Stromal cell of bone marrow (primary cell): ENCODE measurements around the gene SPATA6.
"Not testable (repeated sequence)": the region's sequence is repeated elsewhere in the genome, so short reads cannot be mapped to it uniquely, and the experiment has no call there.

ENCODE experiments used
- DNase-seq: peaks from one replicate; pipeline ENCODE4 v3.0.0-alpha.2; 2012; ENCODE audit warnings: low read depth

Gene SPATA6

DNA sequence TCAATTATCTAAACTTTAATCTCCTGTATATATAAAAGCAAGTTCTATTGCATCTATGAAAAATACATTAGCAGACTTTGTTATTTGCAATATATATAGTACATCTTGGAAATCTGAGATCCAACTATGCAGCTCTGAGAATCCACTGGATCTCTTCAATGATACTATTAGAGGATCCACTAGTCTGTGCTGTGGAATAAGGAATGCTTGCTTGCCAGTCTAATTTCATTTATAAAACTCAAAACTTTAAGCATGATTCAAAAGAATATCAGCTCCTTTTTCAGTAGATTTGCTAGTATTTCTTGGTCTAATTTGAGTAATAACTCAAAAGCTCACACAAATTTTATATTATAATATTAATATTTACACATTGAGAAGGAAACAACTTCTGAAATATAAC lies 115.1 kb downstream of the SPATA6 start:
- no peak for DNase-seq

DNA sequence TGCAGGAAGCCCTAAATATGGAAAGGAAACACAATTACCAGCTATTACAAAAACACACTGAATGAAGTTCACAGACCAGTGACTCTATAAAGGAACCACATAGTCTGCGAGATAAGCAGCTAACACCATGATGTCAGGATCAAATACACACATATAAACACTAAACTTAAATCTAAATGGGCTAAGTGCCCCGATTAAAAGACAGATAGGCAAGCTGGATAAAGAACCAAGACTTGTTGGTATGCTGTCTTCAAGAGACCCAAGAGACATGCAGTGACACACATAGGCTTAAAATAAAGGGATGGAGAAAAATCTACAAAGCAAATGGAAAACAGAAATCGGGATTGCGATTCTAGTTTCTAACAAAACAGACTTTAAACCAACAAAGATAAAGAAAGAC lies 127.6 kb downstream of the SPATA6 start:
- DNase-seq: no peak

DNA sequence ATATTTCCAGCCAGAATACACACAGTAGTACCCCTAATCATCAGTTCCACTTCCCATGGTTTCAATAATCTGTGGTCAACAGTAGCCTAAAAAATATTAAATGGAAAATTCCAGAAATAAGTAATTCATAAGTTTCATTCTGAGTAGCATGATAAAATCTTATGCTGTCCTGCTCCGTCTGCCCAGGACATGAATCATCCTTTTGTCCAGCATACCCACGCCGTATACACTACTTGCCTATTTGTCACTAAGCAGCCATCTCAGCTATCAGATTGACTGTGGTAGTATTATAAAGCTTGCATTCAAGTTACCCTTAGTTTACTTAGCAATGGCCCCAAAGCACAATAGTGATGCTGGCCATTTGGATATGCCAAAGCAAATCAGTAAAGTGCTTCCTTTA lies 130.8 kb downstream of the SPATA6 start:
- no peak for DNase-seq

DNA sequence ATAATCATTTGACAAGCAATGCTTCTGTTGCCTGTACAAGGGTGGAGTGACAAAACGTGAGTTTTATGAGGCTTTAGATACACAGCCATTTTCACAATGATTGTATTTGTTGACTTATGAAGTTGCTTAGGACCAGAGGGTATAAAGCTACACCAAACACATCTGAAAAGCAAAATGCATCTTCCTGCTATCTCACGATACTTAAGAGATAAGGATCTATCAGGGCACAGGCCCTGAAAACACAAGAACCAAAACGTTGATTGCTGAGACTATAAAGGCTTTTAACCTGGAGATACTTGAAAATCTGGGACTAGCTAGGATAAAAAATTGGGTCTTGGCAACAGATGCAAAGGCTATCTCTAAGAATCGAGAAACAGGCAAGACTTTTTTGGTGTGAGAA lies 133.7 kb downstream of the SPATA6 start:
- DNase-seq: no peak

DNA sequence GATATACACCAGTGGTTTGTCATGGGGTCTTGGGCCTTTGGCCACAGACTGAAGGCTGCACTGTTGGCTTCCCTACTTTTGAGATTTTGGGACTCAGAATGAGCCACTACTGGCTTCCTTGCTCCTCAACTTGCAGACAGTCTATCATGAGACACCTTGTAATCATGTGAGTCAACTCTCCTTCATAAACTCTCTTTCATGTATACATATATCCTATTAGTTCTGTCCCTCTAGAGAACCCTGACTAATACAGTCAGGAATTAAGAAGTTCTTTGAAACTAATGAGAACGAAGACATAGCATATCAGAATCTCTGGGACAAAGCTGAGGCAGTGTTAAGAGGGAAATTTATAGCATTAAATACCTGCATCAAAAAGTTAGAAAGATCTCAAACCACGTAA lies 138.7 kb downstream of the SPATA6 start:
- no peak for DNase-seq

DNA sequence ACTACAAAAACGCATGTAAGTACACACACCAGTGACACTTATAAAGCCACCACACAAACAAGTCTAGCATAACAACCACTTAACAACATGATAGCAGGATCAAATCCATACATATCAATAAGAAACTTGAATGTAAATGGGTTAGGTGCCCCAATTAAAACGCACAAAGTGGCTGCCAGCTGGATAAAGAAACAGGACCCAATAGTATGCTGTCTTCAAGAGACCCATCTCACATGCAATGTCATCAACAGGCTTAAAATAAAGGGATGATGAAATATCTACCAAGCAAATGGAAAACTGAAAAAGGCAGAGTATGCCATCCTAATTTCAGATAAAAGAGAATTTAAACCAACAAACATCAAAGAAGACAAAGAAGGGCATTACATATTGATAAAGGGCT lies 139.9 kb downstream of the SPATA6 start:
- DNase-seq: no peak

DNA sequence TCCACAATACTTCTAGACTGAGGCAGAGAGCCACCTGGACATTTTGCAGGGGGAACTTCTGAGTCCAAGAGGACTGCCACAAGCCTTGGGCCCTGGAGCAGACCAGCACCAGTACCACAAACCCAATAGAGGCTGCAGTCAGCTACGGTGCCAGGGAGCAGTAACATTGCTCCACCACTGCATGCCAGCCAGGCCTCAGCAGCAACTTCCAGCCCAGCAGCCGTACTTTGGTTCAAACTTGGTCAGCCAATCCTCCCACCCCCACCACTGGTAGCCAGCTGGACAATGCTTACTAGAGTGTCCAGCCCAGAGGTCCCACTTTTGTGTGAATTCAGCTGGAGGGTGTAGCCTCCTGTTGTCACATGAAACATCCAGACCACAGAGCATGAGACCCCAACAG lies 142.1 kb downstream of the SPATA6 start:
- DNase-seq: no peak

DNA sequence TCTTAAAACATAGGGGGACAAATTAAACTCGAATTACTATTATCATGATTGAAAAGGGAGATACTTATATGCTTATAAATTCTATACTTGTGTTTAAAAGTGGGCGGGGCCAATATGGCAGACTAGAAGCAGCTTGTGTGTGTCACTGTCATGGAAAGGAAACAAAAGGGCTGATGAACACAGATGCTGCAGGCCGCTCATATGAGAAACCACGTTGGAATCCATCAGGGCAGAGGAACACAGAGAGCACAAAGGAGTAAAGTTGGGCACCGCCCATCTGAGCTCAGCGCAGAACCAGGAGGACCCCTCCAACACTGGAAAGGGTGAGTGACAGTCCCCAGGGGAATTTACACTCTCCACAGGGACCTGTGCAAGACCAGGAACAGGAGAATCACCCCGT lies 142.5 kb downstream of the SPATA6 start:
- DNase-seq: no peak

DNA sequence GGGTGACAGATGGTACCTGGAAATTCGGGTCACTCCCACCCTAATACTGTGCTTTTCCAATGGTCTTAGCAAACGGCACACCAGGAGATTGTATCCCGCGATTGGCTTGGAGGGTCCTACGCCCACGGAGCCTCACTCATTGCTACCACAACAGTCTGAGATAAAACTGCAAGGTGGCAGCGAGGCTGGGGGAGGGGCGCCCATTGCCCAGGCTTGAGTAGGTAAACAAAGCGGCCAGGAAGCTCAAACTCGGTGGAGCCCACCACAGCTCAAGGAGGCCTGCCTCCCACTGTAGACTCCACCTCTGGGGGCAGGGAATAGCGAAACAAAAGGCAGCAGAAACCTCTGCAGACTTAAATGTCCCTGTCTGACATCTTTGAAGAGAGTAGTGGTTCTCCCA lies 160.2 kb downstream of the SPATA6 start:
- not testable (repeated sequence) for DNase-seq

DNA sequence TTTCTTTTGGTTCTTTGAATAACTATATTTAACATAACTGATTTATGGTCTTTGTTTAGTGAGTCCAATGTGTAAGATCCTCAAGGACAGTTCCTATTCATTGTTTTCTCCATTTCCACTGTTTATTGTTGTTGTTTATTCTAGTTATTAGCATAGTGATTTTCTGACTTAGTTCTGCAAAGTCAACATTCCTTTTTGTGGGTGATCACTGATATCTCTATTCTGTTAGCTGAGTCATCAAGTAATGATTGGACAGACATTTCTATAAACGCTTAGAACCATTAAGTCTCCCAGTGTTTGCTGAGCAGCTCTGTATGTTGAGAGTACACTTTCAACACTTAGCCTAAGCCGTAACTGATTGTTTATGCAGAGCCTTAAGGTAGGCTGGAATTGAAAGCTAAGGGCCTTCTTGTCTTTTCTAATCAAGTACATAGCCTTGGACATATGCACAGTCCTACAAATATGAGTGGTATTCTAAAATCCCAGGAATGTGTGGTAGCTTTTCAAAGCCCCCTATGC lies 162.4 kb downstream of the SPATA6 start:
- no peak for DNase-seq

DNA sequence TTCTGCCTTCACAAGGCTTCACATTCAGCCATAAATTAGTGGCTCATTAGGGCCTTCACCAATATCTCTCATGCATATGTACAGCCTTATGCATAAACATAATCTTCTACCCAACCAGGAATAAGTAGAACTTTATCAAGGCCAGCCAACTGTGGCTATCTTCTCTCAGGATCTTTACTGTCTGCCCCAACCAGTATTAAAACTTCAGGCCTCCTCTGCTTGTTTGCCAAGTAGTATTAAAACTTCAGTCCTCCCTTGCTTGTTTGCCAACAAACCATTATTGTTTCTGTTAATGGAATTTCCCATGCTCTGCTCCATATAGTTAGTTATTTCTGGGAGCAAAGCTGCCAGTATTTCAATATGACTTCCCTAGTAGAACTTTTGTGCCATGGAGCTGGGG lies 169.4 kb downstream of the SPATA6 start:
- DNase-seq: no peak

DNA sequence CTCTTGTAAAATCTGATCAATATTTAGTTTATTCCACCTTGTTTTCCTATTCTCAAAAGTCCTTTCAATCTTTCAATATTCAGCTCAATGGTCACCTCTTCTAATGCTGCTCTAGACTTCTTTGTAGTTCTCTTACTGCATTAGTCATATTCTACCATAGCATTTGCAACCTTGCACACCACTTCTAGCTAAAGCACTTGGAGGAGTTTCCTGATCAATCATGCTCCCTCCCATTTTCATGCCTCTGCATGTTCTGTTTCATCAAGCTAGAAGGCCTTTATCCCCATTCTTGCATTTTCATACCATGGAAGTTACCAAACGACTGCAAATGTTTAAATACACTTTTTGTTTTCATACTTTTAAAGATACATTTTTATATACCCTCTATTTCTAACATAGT lies 177.3 kb downstream of the SPATA6 start:
- DNase-seq: no peak

DNA sequence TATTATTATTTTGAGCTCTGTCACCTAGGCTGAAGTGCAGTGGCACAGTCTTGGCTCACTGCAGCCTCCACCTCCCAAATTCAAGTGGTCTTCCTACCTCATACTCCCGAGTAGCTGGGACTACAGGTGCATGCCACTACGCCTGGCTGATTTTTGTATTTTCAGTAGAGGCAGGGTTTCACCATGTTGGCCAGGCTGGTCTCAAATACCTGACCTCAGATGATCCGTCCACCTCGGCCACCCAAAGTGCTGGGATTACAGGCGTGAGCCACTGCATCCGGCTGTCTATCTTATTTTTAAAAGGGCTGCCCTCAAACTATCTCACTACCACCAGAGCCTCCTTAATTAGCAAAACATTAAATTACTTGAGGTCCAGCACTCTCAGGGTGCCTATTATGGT lies 177.9 kb downstream of the SPATA6 start:
- not testable (repeated sequence) for DNase-seq

DNA sequence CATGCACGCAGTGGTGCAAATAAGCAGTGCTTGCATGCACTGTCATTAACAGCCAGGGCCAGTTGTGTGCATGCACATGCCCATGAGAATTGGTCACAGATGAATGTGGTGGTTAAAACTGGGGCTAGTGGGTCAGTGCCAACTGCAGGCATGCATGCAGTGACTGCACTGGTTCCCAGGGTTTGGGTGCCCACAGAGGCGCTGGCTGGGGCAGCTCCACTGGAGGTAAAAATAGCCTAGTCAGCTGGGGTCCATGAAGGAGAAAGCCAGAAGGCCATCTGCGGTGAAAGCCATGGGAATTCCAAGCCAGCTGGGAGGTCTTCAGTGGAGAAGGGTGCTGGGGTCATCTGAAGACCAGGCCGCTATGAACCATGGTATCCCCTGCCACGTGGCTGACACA lies 179.3 kb downstream of the SPATA6 start:
- no peak for DNase-seq

DNA sequence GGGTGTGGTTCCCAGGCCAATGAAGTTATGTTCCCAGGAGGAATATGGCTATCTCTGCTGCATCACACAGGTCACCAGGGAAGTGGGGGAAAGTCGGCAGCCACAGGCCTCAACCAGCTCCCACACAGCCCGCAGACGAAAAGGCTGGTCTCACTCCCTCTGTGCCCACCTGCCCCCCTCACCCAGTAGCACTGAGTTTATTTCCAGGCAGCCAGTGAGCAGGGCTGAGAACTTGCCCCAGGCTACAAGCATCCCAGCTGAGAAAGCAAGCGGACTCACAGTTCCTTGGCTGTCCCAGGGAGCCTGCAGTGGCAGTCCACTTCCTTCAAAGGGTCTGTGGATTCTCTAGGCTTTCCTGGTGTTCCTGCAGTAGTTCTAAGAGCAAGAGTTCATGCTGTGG lies 180.6 kb downstream of the SPATA6 start:
- no peak for DNase-seq

DNA sequence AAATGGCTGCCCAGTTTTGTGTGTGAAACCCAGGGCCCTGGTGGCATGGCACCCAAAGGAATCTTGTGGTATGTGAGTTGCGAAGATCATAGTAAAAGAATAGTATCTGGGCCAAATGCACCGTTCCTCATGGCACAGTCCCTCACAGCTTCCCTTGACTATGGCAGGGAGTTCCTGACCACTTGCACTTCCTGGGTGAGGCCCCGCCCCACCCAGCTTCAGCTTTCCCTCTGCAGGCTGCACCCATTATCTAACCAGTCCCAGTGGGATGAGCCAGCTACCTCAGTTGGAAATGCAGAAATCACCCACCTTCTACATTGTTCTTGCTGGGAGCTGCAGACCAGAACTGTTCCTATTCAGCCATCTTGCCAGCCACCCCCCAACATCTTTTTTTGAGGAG lies 186.5 kb downstream of the SPATA6 start:
- DNase-seq: no peak

DNA sequence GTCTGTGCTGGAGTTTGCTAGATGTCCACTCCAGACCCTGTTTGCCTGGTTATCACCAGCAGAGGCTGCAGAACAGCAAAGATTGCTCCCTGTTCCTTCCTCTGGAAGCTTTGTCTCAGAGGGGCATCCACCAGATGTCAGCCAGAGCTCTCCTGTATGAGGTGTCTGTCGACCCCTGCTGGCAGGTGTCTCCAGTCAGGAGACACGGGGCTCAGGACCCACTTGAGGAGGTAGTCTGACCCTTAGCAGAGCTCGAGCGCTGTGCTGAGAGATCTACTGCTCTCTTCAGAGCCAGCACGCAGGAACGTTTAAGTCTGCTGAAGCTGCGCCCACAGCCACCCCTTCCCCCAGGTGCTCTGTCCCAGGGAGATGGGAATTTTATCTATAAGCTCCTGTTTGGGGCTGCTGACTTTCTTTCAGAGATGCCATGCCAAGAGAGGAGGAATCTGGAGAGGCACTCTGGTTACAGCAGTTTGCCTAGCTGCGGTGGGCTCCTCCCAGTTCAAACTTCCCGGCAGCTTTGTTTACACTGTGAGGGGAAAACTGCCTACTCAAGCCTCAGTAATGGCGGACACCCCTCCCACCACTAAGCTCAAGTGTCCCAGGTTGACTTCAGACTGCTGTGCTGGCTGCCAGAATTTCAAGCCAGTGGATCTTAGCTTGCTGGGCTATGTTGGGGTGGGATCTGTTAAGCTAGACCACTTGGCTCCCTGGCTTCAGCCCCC lies 187.1 kb downstream of the SPATA6 start:
- not testable (repeated sequence) for DNase-seq

DNA sequence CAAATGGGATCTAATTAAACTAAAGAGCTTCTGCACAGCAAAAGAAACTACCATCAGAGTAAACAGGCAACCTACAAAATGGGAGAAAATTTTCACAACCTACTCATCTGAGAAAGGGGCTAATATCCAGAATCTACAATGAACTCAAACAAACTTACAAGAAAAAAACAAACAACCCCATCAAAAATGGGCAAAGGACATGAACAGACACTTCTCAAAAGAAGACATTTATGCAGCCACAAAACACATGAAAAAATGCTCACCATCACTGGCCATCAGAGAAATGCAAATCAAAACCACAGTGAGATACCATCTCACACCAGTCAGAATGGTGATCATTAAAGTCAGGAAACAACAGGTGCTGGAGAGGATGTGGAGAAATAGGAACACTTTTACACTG lies 189.7 kb downstream of the SPATA6 start:
- not testable (repeated sequence) for DNase-seq

DNA sequence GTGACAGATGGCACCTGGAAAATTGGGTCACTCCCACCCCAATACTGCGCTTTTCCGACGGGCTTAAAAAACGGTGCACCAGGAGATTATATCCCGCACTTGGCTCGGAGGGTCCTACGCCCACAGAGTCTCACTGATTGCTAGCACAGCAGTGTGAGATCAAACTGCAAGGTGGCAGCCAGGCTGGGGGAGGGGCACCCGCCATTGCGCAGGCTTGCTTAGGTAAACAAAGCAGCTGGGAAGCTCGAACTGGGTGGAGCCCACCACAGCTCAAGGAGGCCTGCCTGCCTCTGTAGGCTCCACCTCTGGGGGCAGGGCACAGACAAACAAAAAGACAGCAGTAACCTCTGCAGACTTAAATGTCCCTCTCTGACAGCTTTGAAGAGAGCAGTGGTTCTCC lies 194.6 kb downstream of the SPATA6 start:
- DNase-seq: not testable (repeated sequence)

DNA sequence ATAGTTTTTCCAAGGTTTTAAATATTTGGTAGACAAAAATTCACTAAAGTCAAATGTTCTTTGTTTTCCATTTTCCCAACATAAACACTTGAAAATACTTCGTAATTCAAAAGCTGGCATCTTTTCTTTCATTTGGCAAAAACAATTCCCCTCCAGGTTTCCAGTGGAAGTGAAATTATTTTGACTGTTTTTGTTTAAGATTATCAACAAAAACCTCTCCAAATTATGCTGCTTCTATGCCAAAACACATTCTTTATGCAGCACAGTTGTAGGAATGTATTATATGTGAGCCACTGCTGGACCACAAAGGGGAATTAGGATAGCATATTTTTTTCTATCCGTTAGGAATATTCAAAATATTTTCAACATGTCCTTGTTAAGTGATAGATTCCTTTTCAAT lies 205.4 kb downstream of the SPATA6 start:
- no peak for DNase-seq

DNA sequence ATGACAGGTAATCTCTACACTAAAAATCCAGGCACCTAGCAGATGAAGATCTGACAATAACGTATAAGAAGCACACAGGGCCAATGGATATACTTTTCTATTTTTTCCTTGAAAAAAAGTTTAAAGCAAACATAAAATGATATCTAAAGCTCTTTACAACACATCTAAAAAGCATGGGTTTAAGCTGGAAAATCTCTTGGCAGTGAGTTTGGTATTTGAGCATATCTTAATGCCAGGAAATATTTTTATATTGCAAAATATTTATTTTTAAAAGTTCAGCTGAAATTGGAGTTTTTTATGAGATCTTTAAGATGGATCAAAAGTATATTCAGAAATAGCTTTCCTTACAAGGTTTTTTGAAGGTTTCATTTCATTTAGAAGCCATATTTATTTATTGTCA lies 209.0 kb downstream of the SPATA6 start:
- peak; percentile 4 for DNase-seq

DNA sequence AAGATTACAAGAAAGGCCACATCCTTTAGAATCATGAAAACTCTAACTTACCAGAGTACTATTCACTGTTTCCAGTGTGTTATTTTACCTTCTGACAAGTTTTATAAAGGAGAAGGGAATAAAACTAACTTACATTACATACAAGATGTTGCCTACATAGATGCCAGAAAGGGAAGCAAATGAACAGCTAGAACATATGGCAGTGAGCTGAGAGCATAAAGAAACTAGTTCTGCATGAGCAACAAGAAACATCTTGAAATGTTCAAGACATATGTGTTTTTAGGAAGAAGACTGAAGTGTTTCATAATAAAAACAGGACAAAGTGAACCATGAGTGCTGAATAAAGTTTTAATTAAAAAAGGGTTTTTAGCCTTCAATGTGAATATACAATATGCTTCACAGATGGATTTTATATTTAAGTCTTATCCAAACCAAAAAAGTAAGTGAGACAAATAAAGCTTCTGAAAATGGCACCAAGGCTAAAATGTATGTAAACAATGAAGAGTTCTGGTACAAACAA lies 210.1 kb downstream of the SPATA6 start:
- DNase-seq: no peak

DNA sequence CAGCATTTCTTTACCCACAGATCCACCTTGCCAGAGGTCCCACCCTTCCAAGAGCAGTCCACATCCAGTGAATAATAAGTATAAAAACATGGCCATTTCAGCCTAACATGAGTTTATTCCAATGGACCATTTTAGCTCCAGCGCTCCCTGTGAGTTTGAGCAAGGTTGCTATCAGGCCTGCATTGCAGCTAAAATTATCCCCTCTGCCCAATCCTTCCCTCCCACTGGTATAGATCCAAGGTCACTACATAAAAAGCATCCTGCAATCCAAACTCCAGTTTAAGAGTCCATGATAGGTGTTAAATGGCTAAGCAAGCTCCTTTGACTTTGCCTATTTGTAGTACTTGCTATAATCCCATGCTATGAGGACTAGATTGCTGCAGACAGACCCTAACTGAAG lies 213.9 kb downstream of the SPATA6 start:
- DNase-seq: no peak

DNA sequence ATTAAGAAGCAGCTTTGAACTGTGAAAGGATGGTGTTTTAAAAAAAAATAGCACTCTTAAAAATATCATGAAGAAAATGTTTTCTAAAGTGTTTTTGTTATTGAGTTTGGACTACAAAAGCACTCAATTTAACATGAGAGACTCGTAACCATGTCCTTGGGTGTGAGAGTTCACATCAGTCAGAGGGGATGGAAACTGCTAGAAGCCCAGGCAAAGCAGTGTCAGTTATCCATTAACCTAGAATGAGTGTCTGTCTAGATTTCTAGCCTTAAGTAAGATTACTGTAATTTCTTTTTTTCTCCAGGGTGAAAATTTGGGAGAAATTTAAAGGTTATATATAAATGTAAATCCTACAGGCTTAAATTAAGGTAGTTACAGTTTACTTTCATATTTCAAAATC lies 217.8 kb downstream of the SPATA6 start:
- no peak for DNase-seq
